HG03025 (cell line): ENCODE results near the gene DMRTA2.

Experiments
- ATAC-seq: cut with Tn5 transposase; IDR thresholded peaks from one replicate; pipeline ENCODE4 v1.9.1; 2021; ENCODE audit warnings: mild to moderate bottlenecking, moderate library complexity; ENCODE audit not compliant: unreplicated experiment, low FRiP score

DMRTA2 gene

DNA sequence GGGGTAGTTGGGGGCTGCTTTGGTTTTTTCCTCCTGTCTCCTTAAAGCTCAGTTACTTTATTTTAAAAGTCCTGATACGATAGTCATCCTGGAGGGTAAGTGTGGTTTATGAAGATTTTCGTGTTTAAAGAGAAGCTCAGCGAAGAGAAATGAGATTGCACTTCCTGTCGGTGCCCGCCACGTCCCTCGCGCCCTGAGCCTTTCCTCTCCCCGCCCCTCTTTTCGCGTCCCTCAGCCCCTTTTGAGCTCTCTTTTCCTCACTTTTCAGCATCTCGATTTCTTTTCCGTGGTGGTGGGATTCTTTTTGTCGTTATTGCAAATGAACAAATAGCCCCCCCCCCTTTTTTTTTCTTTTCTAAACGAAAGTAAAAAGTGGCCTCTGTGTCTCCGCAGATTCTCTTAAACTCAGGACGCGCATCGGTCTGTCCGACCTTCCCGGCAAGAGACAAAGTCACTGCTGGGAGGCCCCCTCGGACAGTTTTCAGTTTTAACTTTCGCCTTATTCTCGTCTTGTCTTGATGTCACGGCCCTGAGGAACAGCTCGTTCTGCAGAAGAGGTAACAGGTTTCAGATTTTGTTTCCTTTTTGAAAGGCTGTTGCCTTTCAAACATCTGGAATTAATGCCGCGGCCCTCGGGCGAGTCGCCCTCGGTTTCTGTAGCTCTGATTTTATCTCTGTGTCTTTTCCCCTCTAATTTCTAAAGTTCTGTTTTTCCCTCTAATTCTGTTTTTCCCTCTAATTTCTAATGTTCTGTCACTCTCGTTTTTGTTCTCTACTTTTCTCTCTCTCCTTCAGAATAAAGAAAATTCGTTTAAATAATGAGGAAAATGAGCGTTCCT lies 1.0 kb upstream of the DMRTA2 start:
- ATAC-seq, result no peak

DNA sequence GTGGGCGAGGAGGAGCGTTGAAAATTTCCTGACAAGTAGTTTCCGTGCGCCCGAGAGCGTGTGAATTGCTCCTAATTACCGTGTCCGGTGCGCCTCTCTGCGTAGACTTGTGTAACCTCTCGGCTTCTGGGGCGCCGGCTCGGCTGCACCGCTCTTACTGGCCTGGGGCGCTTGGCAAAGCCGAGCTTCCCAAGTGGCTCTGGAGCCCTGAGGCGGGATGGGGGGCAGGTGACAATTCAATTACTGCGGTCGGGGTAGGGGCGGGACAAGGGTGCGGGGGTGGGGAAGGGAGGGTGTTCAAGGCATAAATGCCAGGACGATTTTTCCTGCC lies 392 bp upstream of the DMRTA2 start:
- no peak for ATAC-seq

DNA sequence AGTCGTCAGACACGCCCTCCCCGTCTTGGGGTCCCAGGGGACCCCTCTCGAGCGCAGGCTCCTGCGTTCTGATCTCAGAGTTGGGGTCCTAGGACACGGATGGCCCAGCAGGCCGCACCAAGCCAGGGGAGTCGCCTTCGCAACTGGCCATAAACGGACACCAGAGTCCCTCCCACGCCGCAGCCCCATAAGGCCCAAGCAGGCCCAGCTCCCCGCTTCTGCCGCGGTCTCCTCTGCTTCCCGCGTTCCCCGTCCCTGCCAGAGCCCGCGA lies 633 bp downstream of the DMRTA2 start:
- ATAC-seq, result no peak

DNA sequence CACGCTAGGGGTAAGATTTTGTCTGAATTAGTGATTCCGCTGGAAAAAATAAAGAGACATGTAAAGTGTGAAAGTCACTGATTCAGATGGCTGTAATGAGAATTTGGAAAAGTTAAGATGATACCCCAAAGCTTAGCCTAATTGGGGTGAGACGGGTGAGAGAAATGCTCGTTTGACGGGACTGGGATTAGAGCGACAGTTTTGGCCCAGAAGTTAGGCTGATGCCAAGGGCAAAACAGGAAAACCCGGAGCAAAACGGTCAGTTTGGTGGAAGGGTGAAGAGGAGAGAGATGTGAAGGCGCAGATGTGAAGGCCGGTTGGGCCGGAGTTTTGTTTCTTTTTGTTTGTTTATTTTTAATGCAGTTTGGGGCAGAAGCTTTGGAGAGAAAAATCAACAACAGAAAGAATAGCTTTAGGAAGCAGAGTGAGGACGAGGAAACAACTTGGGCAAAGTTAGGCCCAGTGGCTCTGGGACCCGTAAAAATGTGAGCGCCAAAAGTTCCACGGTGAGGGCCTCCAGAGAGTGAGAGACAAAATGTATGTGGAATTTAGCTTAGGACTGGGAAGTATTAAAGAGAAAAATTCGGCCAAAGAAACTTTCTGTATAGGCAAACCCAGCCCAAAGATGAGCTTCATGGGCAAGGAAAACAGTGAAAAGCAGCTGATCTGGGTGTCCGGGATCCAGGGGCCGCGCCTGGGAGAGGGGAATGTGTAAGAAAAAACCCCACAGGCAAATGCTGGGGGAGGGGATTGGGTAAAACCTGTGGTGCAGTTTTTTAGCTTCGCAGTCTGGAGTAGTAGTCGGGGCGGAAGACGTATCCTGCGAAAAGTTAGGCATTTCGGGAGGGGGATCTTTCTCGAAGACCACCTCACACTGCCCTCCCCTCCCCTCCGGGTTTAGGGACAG lies 1.2 kb downstream of the DMRTA2 start:
- no peak for ATAC-seq

DNA sequence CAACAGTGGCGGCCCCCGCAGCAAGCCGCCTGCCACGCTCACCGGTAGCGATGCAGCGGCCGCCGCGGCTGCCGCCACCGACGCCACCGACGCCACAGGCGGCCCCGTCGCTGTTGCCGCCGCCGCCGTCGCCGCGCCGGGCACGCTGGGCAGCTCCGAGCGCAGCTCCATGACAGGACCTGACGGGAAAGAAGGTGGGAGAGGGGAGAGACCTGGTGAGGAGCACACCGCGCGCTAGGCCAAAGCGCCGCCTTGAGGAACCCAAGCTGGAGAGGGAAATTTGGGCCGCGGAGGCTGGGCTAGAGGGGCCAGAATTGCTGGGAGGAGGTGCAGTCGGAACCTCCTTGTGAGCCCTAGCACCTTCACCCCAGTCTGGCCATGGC lies 1.9 kb downstream of the DMRTA2 start:
- no peak for ATAC-seq

DNA sequence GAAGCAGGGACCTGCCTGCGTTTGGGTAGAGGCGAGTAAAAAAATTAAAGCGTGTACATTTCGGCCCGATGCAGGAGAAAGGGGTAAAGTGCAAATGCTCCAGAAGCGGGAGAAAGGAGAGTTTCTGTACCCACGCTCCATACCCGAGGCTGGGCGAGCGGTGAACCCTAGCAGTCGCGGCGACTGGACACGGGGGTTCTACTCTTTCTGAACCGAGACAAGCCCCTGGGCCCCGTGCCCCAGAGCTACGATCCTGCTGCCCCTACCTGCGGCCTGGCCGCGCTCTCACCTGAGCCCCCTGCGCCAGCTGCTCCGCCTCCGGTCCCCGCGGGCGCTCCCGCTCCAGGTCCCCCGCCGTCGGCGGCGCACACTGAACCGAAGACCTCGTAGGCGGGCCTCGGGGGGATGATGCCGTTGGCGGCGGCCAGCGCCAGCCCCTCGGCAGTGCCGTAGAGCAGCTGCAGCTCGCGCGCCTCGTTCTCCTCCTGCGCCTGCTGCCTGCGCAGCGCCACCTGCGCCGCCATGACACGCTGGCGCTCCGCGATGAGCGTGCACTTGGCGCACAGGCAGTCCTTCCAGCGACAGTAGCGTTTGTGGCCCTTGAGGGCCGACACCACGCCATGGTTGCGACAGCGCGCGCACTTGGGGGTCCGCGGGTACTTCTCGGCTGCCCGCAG lies 2.4 kb downstream of the DMRTA2 start:
- ATAC-seq, result no peak

DNA sequence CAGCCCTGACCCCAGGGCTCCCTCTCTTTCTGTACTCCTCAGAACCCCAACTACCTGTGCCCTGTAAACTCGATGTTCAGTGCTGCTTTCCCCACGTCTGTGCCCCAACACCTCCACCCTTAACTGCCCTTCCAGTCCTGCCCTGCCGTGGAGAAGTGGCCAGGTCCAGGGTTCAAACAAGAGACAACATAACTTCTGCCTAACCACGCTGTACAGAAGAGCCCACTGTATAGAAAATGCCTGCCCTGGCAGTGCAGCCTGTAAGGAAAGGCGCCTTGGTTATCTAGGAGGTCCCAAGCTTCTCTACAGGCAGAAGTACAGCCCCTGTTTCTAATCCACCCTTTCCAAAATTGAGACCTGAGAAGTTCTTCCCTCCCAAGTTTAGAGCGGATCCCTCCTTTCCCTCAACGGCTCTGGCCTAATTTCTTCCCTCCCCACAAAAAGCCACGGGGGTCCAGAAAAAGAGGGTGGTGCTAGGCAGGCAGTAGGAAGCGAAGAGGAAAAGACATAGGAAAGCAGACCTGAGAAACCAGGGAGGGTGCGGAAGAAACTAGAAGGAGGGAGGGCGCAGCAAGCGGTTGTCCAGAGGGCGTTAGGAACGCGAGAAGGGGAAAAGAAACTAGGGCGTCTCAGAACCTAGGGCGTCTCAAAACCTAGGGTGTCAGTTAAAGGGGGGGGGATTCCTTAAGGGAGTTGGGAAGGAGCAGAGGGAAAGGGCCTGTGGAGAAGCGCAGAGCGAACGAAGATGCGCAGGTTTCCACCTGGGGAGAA lies 3.2 kb downstream of the DMRTA2 start:
- no peak for ATAC-seq

DNA sequence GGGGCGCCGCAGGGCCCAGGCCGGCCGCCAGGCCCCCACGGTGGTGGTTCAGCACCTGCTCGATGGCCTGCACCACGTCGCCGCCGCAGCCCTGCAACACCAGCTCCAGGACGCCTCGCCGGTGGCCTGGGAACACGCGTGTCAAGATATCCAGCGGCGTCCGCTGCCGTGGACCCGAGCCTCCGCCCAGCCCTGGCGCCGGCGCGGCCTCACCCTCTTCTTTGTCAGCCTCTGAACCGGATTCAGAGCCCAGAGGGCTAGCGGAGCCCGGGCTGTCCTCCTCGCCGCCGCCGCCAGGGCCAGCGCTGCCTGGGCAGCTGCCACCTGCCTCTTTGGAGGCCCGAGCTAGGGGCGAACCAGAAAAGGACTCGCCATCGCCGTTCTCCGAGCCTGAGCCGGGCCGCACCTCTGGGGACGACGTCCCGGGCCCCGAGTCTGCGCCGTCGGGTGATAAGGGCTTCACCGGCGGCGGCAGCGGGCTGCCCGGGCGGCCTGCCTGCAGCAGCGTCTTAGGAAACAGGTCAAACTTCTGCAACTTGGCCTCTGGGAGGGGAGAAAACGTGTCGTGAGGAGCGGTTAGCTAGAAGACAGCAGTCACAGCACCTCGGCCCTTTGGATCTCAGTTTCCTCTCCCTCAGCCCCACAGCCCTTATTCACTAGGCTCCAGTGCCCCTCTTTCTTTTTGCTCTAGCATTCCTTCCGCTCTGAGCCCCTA lies 3.9 kb downstream of the DMRTA2 start:
- ATAC-seq, result no peak

DNA sequence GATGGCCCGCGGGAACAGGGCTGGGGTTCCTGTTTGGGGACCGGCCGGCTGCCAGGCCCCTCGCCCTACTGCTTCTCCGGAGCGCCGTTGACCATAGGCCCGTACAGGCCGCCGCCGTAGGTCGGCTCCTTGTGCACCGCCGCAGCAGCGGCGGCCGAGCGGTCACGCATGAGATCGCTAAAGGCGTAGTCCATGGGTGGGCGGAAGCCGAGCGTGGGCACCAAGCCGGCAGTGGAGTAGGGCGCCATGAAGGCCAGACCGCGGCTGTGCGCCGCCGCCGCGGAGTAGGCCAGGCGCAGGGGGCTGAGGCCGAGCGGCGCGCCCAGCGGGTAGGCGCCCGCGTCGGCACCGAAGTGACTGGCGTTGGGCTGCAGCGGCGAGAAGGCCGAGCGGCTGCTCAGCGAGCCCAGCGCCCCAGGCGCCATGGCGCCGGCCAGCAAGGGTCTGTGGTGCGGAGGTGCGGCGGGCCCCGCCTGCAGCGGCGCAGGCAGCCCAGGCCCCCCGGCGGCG lies 4.6 kb downstream of the DMRTA2 start:
- ATAC-seq, result no peak

DNA sequence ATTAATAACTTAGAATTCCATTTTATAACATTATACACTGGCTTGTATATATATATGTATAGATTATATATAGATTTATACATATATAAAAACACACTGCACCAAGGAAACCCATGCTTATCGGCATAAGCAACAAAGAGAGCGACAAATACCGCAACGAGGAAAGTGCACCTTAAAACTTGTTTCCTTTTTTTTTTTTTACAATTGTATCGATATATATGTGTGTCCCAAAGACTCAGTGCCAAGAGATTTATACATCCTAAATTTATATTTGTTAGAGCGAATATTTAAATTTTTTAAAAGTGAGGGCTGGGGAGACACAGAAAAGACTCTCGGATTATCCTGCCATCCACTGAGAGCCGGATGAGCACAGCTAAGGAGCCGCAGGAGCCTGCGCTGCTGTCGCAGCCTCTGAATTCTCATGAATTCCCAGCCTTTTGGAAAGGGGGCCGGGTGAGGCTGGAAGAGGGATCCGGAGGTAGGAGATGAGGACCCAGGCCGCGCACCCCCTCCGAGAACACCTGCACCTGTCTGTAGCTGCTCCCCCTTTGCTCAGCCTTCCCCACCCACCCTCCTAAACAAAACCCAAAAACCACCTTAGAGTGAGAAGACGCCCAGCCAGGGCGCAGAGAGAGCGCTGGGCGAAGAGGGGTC lies 5.2 kb downstream of the DMRTA2 start:
- no peak for ATAC-seq

DNA sequence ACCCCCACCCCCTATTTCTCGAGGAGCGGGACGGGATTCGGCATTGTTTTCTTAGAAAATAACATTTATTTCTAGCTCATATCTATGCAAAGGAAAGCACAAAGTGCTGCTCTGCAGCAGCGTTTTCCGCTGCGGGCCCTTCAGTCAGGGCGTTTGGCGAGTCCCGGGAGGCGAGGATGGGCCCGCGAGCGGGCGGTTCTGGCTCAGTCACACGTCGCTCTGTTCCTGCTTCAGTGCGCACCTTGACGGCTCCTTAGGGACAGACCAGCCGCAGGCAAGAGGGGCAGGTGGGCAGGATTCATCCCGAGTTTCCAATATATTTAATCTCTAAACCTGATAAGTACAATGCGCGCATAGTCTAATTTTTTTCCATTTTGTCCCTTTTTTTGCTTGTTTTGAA lies 5.7 kb downstream of the DMRTA2 start:
- no peak for ATAC-seq

DNA sequence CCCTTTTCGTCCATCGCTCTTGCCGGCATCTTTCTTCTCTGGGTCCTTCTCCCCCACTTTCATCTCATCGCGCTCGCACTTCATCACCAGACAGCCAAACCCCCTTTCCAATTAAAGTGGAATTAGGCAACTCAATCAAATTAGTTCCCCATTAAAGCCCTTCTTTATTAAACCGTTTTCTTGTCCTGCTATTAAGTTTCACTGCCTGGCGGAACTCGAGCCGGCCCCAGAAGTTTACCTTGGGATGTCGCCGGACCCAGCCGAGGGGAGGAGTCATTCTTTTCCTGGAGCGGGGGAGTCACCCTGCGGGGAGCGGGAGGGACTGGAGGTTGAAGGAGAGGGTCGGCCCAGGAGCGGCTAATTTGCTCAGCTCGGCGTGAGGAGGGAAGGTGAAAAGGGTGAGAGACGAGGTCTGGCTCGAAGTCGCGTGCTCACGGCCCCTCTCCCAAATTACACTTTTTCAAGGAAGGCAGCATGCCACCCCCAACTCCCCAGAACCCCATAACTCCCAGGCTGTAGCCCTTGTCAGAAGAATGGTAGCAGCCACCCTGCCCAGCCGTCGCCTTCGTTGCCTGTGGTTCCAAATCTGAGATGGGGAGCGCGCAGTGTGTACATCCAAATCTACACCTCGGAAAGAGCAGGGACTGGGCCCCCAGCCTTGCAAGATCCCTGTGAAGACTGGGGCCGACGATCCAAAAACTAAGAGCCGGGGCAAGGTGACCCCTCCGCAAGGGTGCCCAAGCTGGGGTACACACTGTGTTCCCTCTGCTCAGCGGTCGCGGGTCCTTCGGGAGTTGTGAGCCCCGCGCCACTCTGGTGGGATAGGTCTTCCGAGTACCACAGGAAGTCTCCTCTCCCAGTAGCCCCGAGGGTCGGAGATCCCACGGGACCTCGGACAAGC lies 6.4 kb downstream of the DMRTA2 start:
- no peak for ATAC-seq

DNA sequence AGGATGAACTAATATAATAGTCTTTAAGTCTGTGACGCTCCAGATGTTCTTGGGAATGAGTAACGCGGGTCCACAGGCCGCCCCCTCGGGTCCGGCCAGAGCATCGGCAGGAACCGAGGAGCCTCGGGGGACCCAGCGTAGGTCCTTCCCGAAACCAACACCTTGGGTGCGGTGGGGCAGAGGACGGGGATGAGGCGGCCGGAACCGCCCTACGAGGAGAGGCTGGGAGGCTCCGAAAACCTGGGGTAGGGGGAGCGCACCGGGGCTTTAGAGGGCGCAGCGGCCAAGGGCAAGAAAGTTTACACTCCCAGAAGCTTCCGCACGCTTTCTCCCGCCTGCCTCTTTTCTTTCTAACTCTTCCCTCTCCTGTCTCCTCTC lies 7.1 kb downstream of the DMRTA2 start:
- ATAC-seq, result no peak

DNA sequence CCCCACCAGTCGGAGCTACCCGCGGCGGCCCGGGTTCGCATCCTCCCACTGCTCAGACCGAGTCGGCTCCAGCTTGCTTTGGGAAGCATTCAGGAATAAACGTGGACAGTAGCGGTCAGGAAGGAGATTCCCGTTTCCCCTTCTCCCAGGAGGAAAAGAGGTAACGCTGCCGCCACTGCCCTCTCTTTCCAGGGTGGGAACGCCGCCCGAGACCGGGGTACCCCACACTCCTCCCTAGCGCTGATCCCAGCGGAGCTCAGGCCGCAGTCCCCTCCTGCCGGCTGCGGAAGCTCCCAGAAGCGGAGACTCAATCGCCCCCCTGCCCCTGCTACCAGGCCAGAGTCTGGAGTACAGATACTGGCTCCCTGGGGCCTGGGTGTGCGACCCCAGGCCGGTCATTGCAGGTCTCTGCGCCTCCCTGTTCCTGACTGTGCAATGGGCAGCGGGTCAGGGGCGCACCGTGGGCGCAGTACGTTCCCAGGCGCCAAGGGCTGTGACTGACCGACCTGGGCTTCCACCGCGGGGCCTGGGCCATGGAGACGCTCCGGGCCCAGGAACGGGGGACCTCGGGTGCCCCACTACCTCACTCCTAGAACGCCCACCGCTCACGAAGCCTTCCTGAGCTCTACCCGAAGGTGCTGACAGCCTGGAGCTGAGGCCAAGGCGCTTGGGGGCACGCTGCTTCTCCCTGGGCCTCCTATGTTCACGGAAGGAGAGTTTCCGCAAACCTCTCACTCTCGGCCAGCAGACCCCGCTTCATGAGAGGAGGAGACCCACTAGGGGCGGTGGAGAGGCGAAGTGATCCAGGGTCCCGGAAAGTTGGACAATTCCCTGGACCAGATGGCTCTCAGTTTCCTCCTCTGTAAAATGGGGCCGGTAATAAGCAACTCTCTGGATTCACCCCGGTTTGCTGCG lies 7.8 kb downstream of the DMRTA2 start:
- ATAC-seq, result no peak

DNA sequence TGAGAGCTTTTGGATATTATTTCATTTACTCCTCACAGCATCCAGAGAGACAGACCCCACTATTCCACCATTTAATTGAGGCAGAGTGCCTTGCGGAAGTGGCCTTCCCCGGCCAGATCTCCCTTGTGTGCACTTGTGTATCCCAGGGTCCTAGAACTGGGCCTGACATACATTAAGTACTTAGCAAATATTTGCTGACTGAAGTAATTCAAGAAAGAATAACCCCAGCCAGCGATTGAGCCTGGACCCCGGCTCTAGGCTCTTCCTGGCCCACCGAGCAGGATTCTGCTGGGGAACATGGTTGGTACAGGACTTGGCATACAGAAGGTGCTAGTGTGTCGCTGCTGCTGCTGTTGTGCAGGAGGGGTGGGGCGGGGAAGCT lies 8.4 kb downstream of the DMRTA2 start:
- no peak for ATAC-seq

DNA sequence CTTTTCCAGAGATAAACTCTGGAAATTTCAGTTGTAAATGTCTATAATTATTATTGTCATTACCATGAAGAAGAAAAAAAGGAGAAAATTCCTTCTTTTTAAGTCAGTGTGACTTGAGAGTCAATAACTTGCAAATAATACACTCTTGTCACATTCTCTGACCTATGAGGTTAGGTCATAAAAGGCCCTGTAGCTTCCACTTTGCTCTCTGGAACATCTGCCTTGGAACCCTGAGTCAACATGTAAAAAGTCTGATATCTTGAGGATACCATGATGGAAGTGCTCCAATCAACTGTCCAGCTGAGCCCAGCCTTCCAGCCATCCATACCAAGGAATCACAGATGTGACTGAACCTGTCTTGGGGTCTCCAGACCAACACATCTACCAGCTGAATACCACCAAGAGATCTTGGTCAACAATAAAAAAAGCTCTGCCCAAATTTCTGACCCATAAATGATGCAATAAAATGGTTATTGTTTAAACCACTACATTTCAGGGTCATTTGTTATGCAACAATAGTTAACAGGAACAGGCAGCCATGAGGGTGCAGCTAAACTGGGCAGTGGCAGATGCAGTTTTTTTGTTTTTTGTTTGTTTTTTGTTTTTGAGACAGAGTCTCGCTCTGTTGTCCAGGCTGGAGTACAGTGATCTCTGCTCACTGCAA lies 10.3 kb downstream of the DMRTA2 start:
- no peak for ATAC-seq

DNA sequence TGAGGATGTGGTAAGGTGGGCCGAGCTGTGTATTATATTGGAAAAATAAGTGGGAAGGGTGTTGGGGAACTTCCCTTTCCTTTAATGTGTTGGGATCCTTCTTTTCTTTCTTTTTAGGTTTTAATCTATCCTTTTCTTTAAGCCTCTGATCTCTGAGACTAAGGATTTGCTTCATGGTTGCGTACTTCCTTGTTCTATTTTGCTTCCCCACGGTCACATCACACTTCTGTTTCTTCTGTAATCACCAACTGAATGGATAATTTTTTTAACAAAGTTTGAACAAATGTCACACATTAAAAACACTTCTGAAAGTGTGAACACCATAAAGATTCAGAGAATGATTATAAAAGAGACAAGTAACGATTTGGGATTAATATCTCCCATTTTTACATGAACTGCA lies 17.4 kb downstream of the DMRTA2 start:
- no peak for ATAC-seq
